ENCODE measurements around the gene ZCCHC7.

GRCh38 chr9:37212435-37212834, 92.1 kb downstream of the ZCCHC7 start:
- TF ChIP-seq, protein P1, sequence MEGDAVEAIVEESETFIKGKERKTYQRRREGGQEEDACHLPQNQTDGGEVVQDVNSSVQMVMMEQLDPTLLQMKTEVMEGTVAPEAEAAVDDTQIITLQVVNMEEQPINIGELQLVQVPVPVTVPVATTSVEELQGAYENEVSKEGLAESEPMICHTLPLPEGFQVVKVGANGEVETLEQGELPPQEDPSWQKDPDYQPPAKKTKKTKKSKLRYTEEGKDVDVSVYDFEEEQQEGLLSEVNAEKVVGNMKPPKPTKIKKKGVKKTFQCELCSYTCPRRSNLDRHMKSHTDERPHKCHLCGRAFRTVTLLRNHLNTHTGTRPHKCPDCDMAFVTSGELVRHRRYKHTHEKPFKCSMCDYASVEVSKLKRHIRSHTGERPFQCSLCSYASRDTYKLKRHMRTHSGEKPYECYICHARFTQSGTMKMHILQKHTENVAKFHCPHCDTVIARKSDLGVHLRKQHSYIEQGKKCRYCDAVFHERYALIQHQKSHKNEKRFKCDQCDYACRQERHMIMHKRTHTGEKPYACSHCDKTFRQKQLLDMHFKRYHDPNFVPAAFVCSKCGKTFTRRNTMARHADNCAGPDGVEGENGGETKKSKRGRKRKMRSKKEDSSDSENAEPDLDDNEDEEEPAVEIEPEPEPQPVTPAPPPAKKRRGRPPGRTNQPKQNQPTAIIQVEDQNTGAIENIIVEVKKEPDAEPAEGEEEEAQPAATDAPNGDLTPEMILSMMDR (IDR thresholded peaks at IDR 0.05) = no peak
- TF ChIP-seq POLR2A (IDR thresholded peaks at IDR 0.05) = no peak

Data from thyroid gland (tissue), 4 donors.